Measurements from ENCODE around the gene SMTNL1.

Gene SMTNL1, protein sequence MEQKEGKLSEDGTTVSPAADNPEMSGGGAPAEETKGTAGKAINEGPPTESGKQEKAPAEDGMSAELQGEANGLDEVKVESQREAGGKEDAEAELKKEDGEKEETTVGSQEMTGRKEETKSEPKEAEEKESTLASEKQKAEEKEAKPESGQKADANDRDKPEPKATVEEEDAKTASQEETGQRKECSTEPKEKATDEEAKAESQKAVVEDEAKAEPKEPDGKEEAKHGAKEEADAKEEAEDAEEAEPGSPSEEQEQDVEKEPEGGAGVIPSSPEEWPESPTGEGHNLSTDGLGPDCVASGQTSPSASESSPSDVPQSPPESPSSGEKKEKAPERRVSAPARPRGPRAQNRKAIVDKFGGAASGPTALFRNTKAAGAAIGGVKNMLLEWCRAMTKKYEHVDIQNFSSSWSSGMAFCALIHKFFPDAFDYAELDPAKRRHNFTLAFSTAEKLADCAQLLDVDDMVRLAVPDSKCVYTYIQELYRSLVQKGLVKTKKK

DNA sequence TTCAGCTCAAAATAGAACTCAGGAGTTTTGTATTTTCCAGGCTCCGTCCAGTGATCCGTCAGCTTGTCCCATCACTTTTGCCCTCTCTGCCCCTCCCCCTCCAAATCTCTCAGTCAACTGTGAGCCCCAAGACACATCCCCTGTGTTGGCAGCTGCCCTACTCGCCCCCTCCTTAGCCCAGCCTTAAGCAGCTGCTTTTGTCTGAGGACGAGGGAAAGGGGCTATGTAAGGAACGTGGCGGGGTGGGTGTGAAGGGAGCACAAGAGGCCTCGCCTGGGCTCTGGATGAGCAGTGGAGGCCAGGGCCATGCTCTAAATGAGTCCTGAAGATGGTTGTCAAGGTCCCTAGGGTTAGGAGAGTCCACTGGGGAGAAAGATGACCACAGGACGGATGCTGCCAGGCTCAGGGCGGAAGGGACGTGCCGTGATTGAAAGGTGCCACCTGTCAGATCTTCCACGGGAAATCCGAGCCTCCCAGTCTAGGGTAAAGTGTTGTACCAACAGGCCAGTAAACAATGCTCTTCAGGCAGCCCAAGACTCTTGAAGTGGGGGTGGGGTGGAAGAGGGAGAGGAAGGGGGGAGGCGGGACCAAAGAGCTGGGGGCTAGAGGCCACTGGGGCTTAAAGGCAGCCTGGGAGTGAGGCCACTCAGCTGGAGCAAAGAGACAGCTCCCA, at the start of gene SMTNL1:
TSS of gene SMTNL1 (plus strand) at position 649 of the 673 bp plus-strand sequence. CDS start 5,048 bp downstream, outside the sequence.
- DNase-seq (ENCODE audit: low spot score) = no peak

DNA sequence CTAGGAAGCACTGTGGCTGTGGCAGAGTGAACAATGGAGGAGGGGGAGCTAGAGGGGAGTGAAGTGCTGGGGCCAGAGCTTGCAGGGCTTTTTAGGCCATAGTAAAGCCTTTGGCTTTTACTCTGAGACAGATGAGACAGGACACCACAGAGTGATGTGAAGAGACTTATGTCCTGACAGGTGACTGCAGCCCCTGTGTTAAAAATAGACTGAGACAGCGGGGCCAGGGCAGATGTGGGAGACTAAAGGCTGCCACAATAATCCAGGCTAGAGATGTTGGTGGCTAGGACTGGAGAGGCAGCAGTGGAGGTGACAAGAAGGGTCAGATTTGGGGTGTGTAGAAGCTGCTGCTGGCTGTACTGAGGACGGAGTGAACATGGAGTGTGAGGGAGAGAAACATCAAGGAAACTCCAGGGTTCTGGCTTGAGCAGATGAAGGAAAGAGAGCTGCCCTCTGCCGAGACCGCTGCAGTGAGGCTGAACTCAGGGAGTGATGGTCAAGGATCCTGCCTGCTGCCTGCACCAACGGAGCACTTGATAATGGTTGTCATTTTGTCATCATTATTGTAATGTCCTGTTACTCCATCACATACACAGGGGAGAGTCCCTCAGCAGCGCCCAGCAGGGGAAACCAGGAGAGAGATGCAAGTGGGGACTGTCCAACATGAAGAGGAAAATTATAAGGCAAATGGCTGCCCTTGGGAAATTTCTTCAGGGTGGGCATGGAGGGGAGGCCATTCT, 49.3 kb upstream of the SMTNL1 start:
- no peak for DNase-seq (ENCODE audit: low spot score)

DNA sequence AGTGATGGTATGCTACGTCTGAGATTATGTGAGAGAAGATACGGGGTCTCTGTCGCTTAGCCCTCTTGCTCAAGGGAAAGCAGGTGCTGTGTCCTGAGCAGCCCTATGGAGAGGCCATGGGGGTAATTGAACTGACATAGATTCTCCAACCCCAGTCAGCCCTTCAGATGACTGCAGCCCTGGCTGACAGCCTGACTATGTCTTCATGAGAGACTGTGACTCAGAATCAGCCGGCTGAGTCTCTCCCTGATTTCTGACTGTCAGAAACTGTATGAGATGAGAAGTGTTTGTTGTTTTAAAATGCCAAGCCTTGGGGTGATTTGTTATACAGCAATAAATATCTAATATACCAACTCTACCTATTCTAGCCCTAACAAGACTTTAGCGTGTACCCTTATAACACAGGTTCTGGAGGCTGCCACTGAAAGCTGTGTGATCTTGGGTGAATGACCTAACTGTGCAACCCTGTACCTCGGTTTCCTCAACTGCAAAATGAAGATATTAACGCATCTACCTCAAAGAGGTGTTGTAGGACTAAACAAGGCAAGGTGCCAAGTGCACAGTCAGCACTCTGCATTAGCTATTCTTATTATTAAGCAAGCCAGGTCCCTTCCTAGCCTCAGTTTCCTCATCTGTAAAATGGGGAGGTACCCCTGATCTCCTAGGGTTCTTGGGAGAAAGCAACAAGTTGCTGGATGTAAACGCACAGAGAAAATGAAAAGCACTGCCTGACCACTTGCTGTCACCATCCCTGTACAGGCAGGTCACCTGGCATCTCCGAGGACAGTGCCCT, 46.7 kb upstream of the SMTNL1 start:
- DNase-seq (ENCODE audit: low spot score) = no peak

DNA sequence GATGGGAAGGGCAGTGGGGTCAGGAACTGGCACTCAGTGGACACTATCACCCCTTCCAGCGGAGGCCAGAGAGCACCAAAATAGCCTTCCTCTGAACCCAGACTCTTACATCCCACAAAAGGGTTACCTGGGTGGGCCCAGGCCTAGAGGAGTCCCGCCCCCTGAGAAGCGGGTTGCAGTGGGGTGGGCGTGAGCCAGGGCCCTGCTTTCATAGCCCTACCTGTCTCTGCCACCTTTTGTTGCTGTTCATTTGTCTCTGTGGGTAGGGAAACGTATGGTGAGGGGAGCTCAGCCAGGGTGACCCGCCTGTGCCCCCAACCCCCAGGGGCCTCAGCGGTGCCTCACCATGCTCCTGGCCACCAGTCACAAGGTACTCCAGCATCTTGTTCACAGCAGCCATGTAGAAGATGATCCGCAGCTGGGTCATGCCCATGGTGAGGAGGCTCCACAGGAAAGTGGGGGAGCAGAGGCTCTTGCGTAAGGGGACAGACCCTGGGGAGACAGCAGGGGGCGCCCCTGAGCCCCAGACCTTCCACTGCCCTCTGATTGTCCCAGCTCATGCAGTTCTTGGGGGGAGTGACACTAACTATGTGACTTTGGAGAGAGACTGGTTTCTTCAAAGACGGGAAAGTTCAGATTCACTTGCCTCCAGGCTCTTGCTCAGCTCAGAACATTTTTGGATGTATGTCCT, 45.9 kb upstream of the SMTNL1 start:
- no peak for DNase-seq (ENCODE audit: low spot score)

DNA sequence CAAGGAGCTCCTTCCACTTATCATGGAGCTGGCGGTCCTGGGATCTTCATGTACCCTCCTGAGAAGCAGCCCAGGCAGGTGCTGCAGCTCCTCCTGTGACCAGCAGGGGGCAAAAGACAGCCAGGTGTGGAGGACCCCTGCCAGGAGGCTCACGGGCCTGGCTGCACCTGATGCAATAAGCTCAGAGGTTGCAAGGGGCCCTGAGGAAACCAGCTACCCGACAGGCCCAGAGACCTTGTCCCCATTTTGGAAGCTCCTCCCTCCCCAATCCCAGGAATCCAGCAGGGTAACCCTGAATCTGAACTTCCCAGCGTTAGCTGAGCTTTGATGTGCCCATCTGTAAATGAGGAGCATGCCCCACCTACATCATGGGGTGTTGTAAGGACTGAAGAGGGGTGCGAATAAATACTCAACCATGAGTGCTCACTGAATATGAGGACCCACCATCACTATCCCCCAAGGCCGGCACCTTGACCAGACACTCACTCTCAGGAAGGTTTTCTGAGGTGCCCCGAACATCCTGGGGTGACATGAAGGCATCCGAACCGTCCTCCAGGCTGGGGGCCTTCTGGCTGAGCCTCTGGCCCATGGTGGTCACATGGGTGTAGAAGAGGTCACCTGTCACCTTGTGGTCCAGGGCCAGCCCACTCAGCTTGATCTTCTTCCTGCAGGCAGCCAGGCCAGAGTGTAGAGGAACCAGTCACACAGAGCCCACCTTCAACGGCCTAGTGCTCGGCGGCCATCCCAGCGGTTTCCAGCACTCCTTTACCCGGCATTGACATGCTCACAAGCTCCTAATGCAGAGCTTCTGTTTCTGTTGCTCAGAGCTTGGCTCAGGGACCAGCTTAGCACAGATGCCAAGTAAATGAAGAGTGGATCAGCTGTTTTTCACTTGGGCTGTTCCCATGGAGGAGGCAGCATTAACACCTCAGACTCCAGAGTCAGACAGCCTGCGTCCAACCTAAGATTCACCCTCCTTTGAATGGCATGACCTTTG, 43.6 kb upstream of the SMTNL1 start:
- DNase-seq (ENCODE audit: low spot score) = no peak

DNA sequence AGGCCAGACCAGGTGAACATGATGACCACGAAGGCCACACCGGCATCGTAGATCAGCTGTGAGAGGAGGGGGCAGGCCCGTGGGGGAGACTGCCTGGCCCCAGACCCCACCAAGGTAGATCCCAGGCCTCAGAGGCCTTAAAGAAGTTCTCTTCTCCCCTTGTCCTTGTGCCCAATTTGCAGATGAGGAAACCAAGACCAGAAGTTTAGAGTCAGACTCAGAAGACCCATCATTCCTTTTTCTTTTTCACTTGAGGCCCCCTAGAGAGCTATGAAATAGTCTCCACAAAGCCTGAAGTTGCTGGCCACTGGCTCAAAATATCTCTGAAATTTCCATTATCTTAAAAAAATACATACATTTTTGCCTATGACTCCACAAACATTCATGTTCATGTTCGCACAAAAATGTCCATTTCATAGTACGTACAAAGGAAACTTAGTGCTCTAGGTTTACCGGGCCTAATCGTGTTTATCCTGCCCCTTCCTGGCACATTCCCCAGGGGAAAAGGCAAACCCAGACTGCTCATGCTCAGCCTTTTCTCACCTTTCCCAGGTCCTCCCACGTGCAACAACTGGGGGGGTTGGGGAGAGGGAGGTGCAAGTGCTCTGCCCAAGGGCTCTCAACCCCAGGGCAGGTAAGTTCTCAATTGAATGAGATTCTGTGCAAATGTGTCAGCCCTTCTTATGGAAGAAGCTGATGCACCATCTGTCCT, 41.1 kb upstream of the SMTNL1 start:
- DNase-seq (ENCODE audit: low spot score) = no peak

DNA sequence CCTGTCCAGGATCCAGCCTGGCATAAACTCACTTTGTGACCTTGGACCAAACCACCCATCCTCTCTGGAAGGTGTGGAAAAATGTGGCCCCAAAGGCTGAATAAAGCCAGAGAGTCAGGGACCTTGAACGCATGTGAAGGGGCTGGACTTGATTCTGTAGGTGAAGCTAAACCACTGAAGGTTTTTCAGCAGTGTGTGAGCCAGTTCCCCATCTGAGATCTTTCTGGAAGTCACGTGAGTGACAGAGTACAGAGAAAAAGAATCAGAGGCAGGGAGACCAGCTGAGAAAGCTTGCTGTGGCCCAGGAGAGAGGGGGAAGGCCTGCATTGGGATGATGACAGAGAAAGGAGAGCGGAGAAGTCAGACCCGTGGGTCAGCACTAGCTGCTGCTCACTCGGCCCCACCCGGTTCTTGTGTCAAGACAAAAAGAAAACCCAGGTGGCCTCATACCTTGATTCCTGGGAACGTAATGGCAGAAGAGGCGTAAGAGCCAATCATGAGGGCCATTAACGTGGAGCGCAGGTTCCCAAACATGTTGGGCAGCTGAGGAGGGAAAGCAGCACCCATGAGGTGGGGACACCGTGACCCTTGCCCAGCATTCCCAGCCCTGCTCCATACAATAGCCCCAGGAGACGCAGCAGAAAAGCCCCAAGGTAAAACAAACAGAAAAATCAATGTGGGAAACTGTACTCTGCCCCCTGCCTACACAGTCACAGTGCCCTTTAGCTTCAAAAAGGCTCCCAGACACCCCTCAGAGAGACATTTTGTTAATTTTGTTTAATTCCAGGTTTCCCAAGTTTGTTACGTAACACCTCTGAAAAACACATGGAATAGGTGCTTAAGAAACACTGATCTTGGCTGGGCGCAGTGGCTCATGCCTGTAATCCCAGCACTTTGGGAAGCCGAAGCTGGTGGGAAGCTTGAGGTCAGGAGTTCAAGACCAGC, 39.8 kb upstream of the SMTNL1 start:
- DNase-seq (ENCODE audit: low spot score) = no peak

DNA sequence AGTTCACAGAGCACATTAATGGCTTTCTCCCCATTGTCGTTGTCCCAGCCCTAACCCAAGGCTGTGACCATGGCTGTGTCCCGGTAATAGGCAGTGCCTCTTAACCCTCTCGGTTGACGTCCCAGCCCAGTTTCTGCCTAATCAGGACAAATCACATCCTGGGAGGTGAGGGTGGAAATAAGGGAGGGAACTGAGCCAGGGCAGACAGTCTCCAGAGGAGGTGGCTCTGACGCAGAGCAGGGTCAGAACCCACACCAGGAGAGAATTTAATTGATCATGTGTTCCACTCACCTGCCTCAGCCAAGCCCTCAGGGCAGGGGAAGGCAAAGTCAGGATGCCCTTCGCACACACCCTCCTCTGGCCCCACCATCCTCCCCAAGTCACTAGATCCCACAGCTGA, 38.9 kb upstream of the SMTNL1 start:
- no peak for DNase-seq (ENCODE audit: low spot score)

DNA sequence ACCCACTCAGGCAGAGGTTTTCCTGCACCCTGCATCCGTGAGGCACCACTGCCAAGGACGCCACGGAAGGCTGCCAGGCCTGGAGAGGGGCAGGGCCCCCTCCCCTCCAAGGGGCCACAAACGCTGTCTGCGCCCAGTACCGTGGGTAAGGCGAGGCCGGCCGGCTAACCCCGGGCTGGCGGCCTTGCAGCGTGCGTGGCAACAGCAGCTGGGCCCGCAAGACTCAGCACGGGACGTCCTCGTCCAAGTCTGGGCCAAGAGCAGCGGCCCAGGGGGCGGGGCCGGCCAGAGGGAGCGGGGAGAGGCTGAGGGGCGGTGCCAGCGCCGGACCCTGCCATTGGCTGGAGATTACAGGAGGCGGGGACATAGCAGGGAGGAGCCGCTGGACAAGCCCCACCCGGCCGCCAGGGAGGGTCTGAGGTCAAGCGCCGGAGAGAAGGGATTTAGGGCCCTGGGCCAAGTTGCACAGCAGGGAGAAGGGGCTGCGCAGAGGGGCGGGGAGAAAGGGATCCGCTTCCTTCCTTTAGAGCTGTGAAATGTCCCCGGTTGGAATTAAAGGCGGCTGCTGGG, 37.9 kb upstream of the SMTNL1 start:
- DNase-seq (ENCODE audit: low spot score) = peak; percentile 99

DNA sequence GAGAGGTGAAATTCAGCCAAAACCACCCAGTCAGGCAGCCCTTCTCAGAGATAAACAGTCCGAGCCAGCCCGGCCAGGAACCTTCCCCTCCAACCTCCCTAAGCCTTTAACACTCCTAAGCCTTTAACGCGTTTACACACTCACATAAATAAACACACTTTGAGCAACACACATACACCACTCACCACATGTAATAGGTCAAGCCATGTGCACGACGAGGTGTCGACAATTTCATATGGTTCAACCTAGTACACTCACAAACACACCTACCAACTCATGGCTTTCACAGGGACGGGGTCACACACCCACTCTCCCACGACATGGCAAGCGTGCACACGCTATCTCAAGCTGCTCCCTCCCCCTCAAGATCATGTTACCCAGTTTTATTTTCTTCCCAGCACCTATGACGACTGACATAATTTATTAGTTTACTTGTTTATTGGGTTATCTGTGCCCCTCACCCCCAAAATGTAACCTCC, 37.4 kb upstream of the SMTNL1 start:
- no peak for DNase-seq (ENCODE audit: low spot score)

DNA sequence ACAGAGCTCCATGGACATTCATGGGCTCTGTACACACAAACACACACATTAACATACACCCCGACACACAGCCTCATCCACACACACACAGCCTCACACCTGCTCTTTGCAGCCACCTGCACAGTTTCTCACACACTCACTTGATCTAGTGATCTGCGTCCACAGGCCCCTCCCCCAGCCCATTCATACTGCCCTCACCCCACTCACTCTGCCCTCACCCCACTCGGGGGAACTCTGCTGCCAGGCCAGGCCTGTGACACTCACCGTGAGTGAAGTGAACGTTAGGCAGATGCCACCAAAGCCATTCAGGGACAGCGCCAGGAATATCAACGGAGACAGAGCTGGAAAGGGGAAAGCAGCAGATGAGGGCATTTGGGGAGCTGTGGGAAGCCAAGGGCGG, 36.9 kb upstream of the SMTNL1 start:
- no peak for DNase-seq (ENCODE audit: low spot score)

DNA sequence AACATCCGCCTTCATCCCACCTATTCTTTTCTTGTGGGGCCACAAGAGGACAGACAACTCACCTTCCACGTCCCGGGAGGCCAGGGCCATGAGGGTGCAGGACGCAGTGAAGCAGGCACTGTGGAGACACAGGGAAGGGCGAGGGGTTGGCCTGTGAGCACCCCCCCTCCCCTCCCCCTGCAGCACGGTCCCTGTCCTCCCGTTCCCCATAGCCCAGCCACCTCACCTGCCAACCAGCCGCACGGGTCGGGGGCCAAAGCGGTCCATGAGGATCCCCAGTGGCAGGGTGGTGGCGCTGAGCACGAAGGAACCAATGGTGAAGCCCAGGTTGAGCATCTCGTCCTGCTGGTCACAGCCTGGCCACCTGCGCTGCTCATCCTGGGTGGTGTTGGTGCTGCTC, 36.5 kb upstream of the SMTNL1 start:
- DNase-seq (ENCODE audit: low spot score) = no peak

DNA sequence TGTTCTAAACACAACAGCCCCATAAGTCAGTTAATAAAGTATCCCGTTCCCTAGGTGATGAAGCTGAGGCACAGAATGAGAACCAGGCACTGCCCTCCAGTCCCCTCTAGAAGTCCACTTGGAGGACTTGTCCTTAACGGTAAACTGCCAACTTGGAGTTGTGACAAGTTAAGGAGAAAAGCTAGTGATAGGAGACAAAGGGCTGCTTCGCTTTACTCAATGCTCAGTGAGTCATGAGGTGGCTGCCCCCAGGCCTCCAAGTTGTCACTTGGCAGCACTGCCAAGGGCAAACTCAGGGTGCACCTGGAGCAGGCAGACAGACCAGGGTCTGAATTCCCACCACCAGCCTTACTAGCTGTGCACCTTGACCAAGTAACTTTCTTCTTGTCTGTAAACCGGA, 35.4 kb upstream of the SMTNL1 start:
- DNase-seq (ENCODE audit: low spot score) = no peak

DNA sequence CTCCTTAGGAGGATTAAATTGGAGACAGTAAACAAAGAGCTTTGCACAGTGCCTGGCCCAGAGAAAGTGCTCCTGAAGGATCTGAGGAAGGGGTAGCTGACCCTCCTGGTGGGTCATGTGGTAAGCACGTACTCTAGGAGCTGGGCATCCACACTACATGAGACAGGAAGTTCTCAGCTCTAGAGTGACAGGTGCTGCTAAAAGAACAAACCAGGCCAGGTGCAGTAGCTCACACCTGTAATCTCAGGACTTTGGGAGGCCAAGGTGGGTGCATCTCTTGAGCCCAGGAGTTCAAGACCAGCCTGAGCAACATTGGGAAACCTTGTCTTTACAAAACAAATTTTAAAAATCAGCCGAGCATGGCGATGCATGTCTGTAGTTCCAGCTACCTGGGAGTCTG, 35.0 kb upstream of the SMTNL1 start:
- no peak for DNase-seq (ENCODE audit: low spot score)

DNA sequence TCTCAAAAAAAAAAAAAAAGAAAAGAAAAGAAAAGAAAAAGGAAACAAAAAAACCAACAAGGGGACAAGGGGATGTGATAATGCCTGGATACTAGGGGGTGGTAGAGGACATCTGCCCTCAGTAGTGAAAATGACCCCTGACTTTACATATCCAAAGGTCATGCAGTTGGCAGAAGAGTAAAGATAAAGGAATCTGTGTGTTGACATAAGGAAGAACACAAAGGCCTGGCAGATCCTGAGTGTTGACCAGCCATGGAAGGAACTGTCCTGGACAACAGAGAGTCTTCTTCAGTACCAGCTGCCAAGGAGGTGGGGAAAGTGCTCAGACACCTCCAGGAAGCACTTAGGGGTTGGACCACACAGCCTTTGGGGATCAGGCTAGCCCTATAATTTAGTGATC, 34.5 kb upstream of the SMTNL1 start:
- no peak for DNase-seq (ENCODE audit: low spot score)

DNA sequence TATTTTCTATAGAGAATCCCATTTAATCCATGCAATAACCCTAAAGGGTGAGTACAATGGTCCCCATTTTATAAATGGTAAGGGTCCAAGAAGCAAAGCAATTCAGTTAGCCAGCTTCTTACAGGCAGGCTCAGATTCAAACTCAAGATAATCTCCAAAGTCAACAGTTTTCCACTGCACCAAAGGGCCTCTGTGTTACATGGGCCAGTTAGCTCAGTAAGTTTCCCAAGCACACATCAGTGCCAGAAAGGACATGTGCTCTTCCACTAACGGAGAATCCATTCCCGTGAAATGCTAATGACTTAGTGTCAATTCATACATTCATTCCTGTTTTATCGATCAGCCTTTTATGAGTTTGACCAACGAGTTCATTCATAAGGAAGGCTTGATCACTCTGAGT, 32.9 kb upstream of the SMTNL1 start:
- no peak for DNase-seq (ENCODE audit: low spot score)

DNA sequence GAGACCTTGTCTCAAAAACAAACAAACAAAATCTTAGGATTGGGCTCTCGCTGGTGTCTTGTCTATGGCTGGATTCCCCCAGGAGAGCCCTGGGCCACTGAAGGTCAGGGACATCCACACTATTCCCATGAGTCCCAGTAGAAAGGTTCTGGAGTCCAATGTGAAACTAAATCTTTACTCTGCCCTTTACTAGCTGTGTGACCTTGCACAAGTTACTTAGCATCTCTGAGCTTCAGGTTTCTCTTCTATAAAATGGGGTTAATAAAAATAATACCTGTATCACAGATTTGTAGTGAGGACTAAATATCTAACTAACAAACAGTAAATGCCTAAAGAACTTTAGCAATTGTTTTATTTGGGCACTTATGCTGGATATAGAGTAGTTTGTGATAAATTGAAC, 30.9 kb upstream of the SMTNL1 start:
- no peak for DNase-seq (ENCODE audit: low spot score)
